NCI-H510A (cell line): ENCODE results near the gene STRC.
"Not testable (repeated sequence)": the region's sequence is repeated elsewhere in the genome, so short reads cannot be mapped to it uniquely, and the experiment has no call there.

ENCODE experiments used
- DNase-seq: peaks from one replicate; lab custom pipeline; 2025; lab: John Stamatoyannopoulos, UW

The STRC gene

GRCh38 chr15:43563793-43564192 is 54.8 kb downstream of the STRC start:
- not testable (repeated sequence) for DNase-seq

- DNase-seq, result not testable (repeated sequence)
Observed at GRCh38 chr15:43562753-43563152, 55.8 kb downstream of the STRC start.

- DNase-seq, result no peak
Observed at GRCh38 chr15:43552986-43553385, 65.6 kb downstream of the STRC start.

- DNase-seq, result no peak
Observed at GRCh38 chr15:43552256-43552655, 66.3 kb downstream of the STRC start.

- no peak for DNase-seq
Observed at GRCh38 chr15:43550527-43551363, 67.9 kb downstream of the STRC start.
